ENCODE data around the gene NODAL.

Gene NODAL

GRCh38 chr10:70477661-70478162 lies 36.2 kb upstream of the NODAL start:
- peak; percentile 42 for DNase-seq
- Mint-ChIP-seq H3K27me3 (ENCODE audit: low read depth, poor library complexity) (peaks cover 36% of the 10 kb centered on the region), H3K27ac (no peak overlapping the region)

GRCh38 chr10:70476249-70477035 lies 35.0 kb upstream of the NODAL start:
- H3K4me1 Mint-ChIP-seq = peaks cover 56% of the 10 kb centered on the region
- TF ChIP-seq CTCF (IDR thresholded peaks at IDR 0.05) = no peak
- H3K27me3 Mint-ChIP-seq (ENCODE audit: low read depth, poor library complexity) = peaks cover 43% of the 10 kb centered on the region
- DNase-seq = no peak
- peak overlapping the region; percentile 57 for H3K27ac Mint-ChIP-seq
- H3K9me3 Mint-ChIP-seq = no peaks in the 10 kb centered on the region
- H3K4me3 Mint-ChIP-seq = peak overlapping the region; percentile 45
- H3K36me3 Mint-ChIP-seq (ENCODE audit: low read depth) = no peaks in the 10 kb centered on the region

More at GRCh38 chr10:70477661-70478162, 36.2 kb upstream of the NODAL start:
- H3K36me3 Mint-ChIP-seq (ENCODE audit: low read depth) = no peaks in the 10 kb centered on the region
- peaks cover 63% of the 10 kb centered on the region for H3K4me1 Mint-ChIP-seq
- no peak for TF ChIP-seq CTCF (IDR thresholded peaks at IDR 0.05)
- H3K4me3 Mint-ChIP-seq = peak overlapping the region; percentile 73
- no peaks in the 10 kb centered on the region for H3K9me3 Mint-ChIP-seq

GRCh38 chr10:70475661-70476060 lies 34.2 kb upstream of the NODAL start:
- Mint-ChIP-seq H3K36me3 (ENCODE audit: low read depth) (no peaks in the 10 kb centered on the region), H3K9me3 (no peaks in the 10 kb centered on the region), H3K4me3 (no peak overlapping the region), H3K27me3 (ENCODE audit: low read depth, poor library complexity) (peaks cover 43% of the 10 kb centered on the region), H3K27ac (no peak overlapping the region), H3K4me1 (peaks cover 55% of the 10 kb centered on the region)
- TF ChIP-seq CTCF (IDR thresholded peaks at IDR 0.05) = no peak
- DNase-seq = no peak

- Mint-ChIP-seq H3K27me3 (ENCODE audit: low read depth, poor library complexity) (peaks cover 40% of the 10 kb centered on the region), H3K4me1 (peaks cover 50% of the 10 kb centered on the region), H3K9me3 (no peaks in the 10 kb centered on the region), H3K36me3 (ENCODE audit: low read depth) (no peaks in the 10 kb centered on the region), H3K27ac (no peak overlapping the region), H3K4me3 (no peak overlapping the region)
- no peak for DNase-seq
- no peak for TF ChIP-seq CTCF (IDR thresholded peaks at IDR 0.05)
Measured at GRCh38 chr10:70474780-70475179, 33.3 kb upstream of the NODAL start.

GRCh38 chr10:70472799-70473454 lies 31.4 kb upstream of the NODAL start:
- Mint-ChIP-seq H3K27ac (no peak overlapping the region), H3K4me3 (no peak overlapping the region), H3K36me3 (ENCODE audit: low read depth) (no peaks in the 10 kb centered on the region), H3K27me3 (ENCODE audit: low read depth, poor library complexity) (peaks cover 37% of the 10 kb centered on the region), H3K4me1 (peaks cover 59% of the 10 kb centered on the region), H3K9me3 (no peaks in the 10 kb centered on the region)
- no peak for TF ChIP-seq CTCF (IDR thresholded peaks at IDR 0.05)
- DNase-seq = no peak

Measured in nephron progenitor cell (in vitro differentiated cells).